ENCODE results near the gene SLC12A3. TPM values are rescaled to one million over a fixed set of nuclear protein-coding genes. Genes with fewer than 3 reads are reported as not detected.
"Not testable (repeated sequence)": the region's sequence is repeated elsewhere in the genome, so short reads cannot be mapped to it uniquely, and the experiment has no call there.

The SLC12A3 gene
- total RNA-seq, 2 experiments from 2014 or later, result not detected

GRCh38 chr16:56874800-56875199 lies 9.8 kb downstream of the SLC12A3 start:
- no peaks in the 10 kb centered on the region for H3K9me3 Mint-ChIP-seq
- no peaks in the 10 kb centered on the region for H3K27me3 Mint-ChIP-seq
- intact Hi-C loops (cut with micrococcal nuclease), result no loop called here
- DNase-seq, result no peak
- H3K4me1 Mint-ChIP-seq (ENCODE audit: low read depth), result no peaks in the 10 kb centered on the region
- no peak overlapping the region for H3K4me3 Mint-ChIP-seq
- ChIA-PET POLR2A (no interaction called here), CTCF (interaction anchor here (0.8 to 2.7 kb wide), 4 partner anchors 9 to 91 kb away, joined by 3 to 7 read pairs (median 4); no protein-coding TSS in a partner anchor)
- H3K27ac Mint-ChIP-seq, result no peak overlapping the region
- H3K36me3 Mint-ChIP-seq, result no peaks in the 10 kb centered on the region

- Mint-ChIP-seq H3K27ac (no peak overlapping the region), H3K9me3 (no peaks in the 10 kb centered on the region), H3K27me3 (no peaks in the 10 kb centered on the region), H3K4me3 (no peak overlapping the region), H3K36me3 (no peaks in the 10 kb centered on the region), H3K4me1 (ENCODE audit: low read depth) (no peaks in the 10 kb centered on the region)
- intact Hi-C loops (cut with micrococcal nuclease), result no loop called here
- DNase-seq, result no peak
- CTCF ChIA-PET, result interaction anchor here (2.7 kb wide), 1 partner anchor 89 kb away, joined by 7 read pairs; no protein-coding TSS in a partner anchor
- POLR2A ChIA-PET, result interaction anchor here (0.8 to 1.1 kb wide), 2 partner anchors 13 to 55 kb away, joined by 3 to 5 read pairs; no protein-coding TSS in a partner anchor
Measured at GRCh38 chr16:56876048-56876447, 11.0 kb downstream of the SLC12A3 start.

GRCh38 chr16:56877486-56878182 lies 12.6 kb downstream of the SLC12A3 start:
- ChIA-PET POLR2A (no interaction called here), CTCF (no interaction called here)
- Mint-ChIP-seq H3K27me3 (no peaks in the 10 kb centered on the region), H3K36me3 (no peaks in the 10 kb centered on the region), H3K27ac (no peak overlapping the region), H3K9me3 (no peaks in the 10 kb centered on the region), H3K4me3 (no peak overlapping the region), H3K4me1 (ENCODE audit: low read depth) (no peaks in the 10 kb centered on the region)
- intact Hi-C loops (cut with micrococcal nuclease), result no loop called here
- no peak for DNase-seq

GRCh38 chr16:56878282-56878854 lies 13.4 kb downstream of the SLC12A3 start:
- no peak overlapping the region for H3K4me3 Mint-ChIP-seq
- no peaks in the 10 kb centered on the region for H3K4me1 Mint-ChIP-seq (ENCODE audit: low read depth)
- POLR2A ChIA-PET, result no interaction called here
- H3K9me3 Mint-ChIP-seq, result no peaks in the 10 kb centered on the region
- no peak for DNase-seq
- no peaks in the 10 kb centered on the region for H3K36me3 Mint-ChIP-seq
- no peaks in the 10 kb centered on the region for H3K27me3 Mint-ChIP-seq
- H3K27ac Mint-ChIP-seq, result no peak overlapping the region
- intact Hi-C loops (cut with micrococcal nuclease), result no loop called here
- CTCF ChIA-PET, result interaction anchor here (1.0 kb wide), 1 partner anchor 16 kb away, joined by 3 read pairs; no protein-coding TSS in a partner anchor

- no peaks in the 10 kb centered on the region for H3K4me1 Mint-ChIP-seq (ENCODE audit: low read depth)
- H3K9me3 Mint-ChIP-seq, result no peaks in the 10 kb centered on the region
- no peak overlapping the region for H3K27ac Mint-ChIP-seq
- DNase-seq, result no peak
- no peaks in the 10 kb centered on the region for H3K36me3 Mint-ChIP-seq
- ChIA-PET POLR2A (no interaction called here), CTCF (interaction anchor here (1.0 kb wide), 1 partner anchor 15 kb away, joined by 3 read pairs; no protein-coding TSS in a partner anchor)
- no peaks in the 10 kb centered on the region for H3K27me3 Mint-ChIP-seq
- no peak overlapping the region for H3K4me3 Mint-ChIP-seq
- intact Hi-C loops (cut with micrococcal nuclease), result no loop called here
Measured at GRCh38 chr16:56879276-56879675, 14.3 kb downstream of the SLC12A3 start.

- Mint-ChIP-seq H3K27me3 (no peaks in the 10 kb centered on the region), H3K9me3 (no peaks in the 10 kb centered on the region), H3K36me3 (no peaks in the 10 kb centered on the region), H3K27ac (no peak overlapping the region), H3K4me3 (no peak overlapping the region), H3K4me1 (ENCODE audit: low read depth) (no peaks in the 10 kb centered on the region)
- no peak for DNase-seq
- CTCF ChIA-PET, result no interaction called here
- POLR2A ChIA-PET, result no interaction called here
- intact Hi-C loops (cut with micrococcal nuclease), result no loop called here
Measured at GRCh38 chr16:56880176-56880575, 15.2 kb downstream of the SLC12A3 start.

- CTCF ChIA-PET, result no interaction called here
- Mint-ChIP-seq H3K36me3 (no peaks in the 10 kb centered on the region), H3K27ac (no peak overlapping the region), H3K9me3 (no peaks in the 10 kb centered on the region), H3K4me1 (ENCODE audit: low read depth) (no peaks in the 10 kb centered on the region), H3K4me3 (no peak overlapping the region), H3K27me3 (no peaks in the 10 kb centered on the region)
- POLR2A ChIA-PET, result no interaction called here
- intact Hi-C loops (cut with micrococcal nuclease), result no loop called here
- no peak for DNase-seq
Measured at GRCh38 chr16:56880685-56881084, 15.7 kb downstream of the SLC12A3 start.

GRCh38 chr16:56882077-56882800 lies 17.2 kb downstream of the SLC12A3 start:
- intact Hi-C loops (cut with micrococcal nuclease), result no loop called here
- Mint-ChIP-seq H3K27ac (no peak overlapping the region), H3K4me1 (ENCODE audit: low read depth) (no peaks in the 10 kb centered on the region), H3K27me3 (no peaks in the 10 kb centered on the region), H3K9me3 (no peaks in the 10 kb centered on the region), H3K36me3 (no peaks in the 10 kb centered on the region), H3K4me3 (no peak overlapping the region)
- CTCF ChIA-PET, result interaction anchor here (0.7 to 1.4 kb wide), 2 partner anchors 15 to 53 kb away, joined by 3 to 4 read pairs; no protein-coding TSS in a partner anchor
- POLR2A ChIA-PET, result no interaction called here
- DNase-seq, result no peak

- no peak for DNase-seq
- Mint-ChIP-seq H3K27me3 (no peaks in the 10 kb centered on the region), H3K9me3 (no peaks in the 10 kb centered on the region), H3K4me3 (no peak overlapping the region), H3K27ac (no peak overlapping the region), H3K4me1 (ENCODE audit: low read depth) (no peaks in the 10 kb centered on the region), H3K36me3 (no peaks in the 10 kb centered on the region)
- POLR2A ChIA-PET, result no interaction called here
- CTCF ChIA-PET, result interaction anchor here (1.2 kb wide), 1 partner anchor 16 kb away, joined by 3 read pairs; no protein-coding TSS in a partner anchor
- intact Hi-C loops (cut with micrococcal nuclease), result no loop called here
Measured at GRCh38 chr16:56883586-56883985, 18.6 kb downstream of the SLC12A3 start.

GRCh38 chr16:56884026-56884582 lies 19.1 kb downstream of the SLC12A3 start:
- Mint-ChIP-seq H3K4me3 (no peak overlapping the region), H3K36me3 (no peaks in the 10 kb centered on the region), H3K9me3 (no peaks in the 10 kb centered on the region), H3K27ac (no peak overlapping the region), H3K27me3 (no peaks in the 10 kb centered on the region), H3K4me1 (ENCODE audit: low read depth) (no peaks in the 10 kb centered on the region)
- intact Hi-C loops (cut with micrococcal nuclease), result no loop called here
- POLR2A ChIA-PET, result interaction anchor here (1.6 kb wide), 1 partner anchor 61 kb away, joined by 3 read pairs; no protein-coding TSS in a partner anchor
- no peak for DNase-seq
- CTCF ChIA-PET, result interaction anchor here (1.2 kb wide), 1 partner anchor 16 kb away, joined by 3 read pairs; no protein-coding TSS in a partner anchor

- CTCF ChIA-PET, DNase-seq: not testable (repeated sequence)
Measured at GRCh38 chr16:56884929-56885328, 19.9 kb downstream of the SLC12A3 start.

More at GRCh38 chr16:56884929-56885328, 19.9 kb downstream of the SLC12A3 start:
- H3K4me3 Mint-ChIP-seq; H3K9me3 Mint-ChIP-seq; H3K36me3 Mint-ChIP-seq; H3K4me1 Mint-ChIP-seq (ENCODE audit: low read depth); H3K27ac Mint-ChIP-seq; intact Hi-C loops (cut with micrococcal nuclease); H3K27me3 Mint-ChIP-seq: not testable (repeated sequence)
- POLR2A ChIA-PET, result interaction anchor here (1.6 kb wide), 1 partner anchor 60 kb away, joined by 3 read pairs; no protein-coding TSS in a partner anchor
